DND-41 (cell line): ENCODE data around the gene UQCC2.

Experiments used
- EZH2 ChIP-seq: IDR thresholded peaks from 3 replicates; pipeline ENCODE4 v1.6.1; 2012; ENCODE audit warnings: borderline replicate concordance, low read depth, mild to moderate bottlenecking, moderate library complexity, low read length, inconsistent platforms; ENCODE audit not compliant: severe bottlenecking
- TF ChIP-seq, protein P1 (sequence below): IDR thresholded peaks from 2 replicates; pipeline ENCODE4 v1.5.1; 2012; ENCODE audit warnings: borderline replicate concordance, low read length, moderate library complexity, mild to moderate bottlenecking; ENCODE audit not compliant: poor library complexity, severe bottlenecking; ENCODE audit errors: extremely low read depth

DNA sequence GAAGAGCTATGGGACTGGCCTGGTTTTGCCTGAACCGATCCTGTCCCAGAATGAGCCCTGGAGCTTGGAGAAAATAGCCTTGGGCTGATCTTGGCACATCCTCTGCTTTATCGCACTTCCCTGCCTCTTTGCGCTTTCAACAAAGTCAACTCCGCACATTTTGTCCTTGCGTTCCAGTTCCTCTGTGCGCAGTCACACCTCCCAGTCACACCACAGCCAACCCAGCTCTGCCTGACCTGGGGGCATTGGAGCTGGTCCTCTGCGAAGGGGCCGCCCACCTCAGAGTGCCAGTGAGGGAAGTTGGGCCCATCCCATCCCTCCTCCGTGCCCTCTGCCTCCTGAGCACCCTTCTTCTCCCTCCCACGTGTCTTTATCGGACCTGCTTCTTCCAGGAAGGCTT, 16.9 kb upstream of the UQCC2 start:
- TF ChIP-seq, protein P1, sequence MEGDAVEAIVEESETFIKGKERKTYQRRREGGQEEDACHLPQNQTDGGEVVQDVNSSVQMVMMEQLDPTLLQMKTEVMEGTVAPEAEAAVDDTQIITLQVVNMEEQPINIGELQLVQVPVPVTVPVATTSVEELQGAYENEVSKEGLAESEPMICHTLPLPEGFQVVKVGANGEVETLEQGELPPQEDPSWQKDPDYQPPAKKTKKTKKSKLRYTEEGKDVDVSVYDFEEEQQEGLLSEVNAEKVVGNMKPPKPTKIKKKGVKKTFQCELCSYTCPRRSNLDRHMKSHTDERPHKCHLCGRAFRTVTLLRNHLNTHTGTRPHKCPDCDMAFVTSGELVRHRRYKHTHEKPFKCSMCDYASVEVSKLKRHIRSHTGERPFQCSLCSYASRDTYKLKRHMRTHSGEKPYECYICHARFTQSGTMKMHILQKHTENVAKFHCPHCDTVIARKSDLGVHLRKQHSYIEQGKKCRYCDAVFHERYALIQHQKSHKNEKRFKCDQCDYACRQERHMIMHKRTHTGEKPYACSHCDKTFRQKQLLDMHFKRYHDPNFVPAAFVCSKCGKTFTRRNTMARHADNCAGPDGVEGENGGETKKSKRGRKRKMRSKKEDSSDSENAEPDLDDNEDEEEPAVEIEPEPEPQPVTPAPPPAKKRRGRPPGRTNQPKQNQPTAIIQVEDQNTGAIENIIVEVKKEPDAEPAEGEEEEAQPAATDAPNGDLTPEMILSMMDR = no peak
- no peak for TF ChIP-seq EZH2
